BE2C (cell line): ENCODE data around the gene RNF150.

ENCODE experiments used
- DNase-seq: peaks from one replicate; pipeline ENCODE4 v3.0.0-alpha.2; 2020
- H3K27me3 ChIP-seq: fragments of 250-450 bp; sonication (Bioruptor Pico); 2 replicates; pipeline ENCODE4 v1.5.1; 2020; ENCODE audit warnings: mild to moderate bottlenecking
- H3K36me3 ChIP-seq: fragments of 250-450 bp; sonication (Bioruptor Pico); 2 replicates; pipeline ENCODE4 v1.5.1; 2020; ENCODE audit warnings: mild to moderate bottlenecking
- H3K4me1 ChIP-seq: fragments of 250-450 bp; sonication (Bioruptor Pico); 2 replicates; pipeline ENCODE4 v1.5.1; 2020
- H3K4me3 ChIP-seq: 2 replicates; pipeline ENCODE4 v1.5.1; 2011; ENCODE audit warnings: low read depth, low read length
- H3K9me3 ChIP-seq: fragments of 250-450 bp; sonication (Bioruptor Pico); 2 replicates; pipeline ENCODE4 v1.5.1; 2020
- CTCF ChIP-seq: IDR thresholded peaks from 2 replicates; pipeline ENCODE4 v1.5.1; 2012; ENCODE audit warnings: mild to moderate bottlenecking, low read depth, low read length

The RNF150 gene

GRCh38 chr4:141066690-141067089, 66.6 kb downstream of the RNF150 start:
- DNase-seq = no peak
- Histone ChIP-seq H3K36me3 (no peaks in the 10 kb centered on the region; the same call in 1 of the 2 replicates), H3K9me3 (no peaks in the 10 kb centered on the region), H3K4me1 (no peaks in the 10 kb centered on the region), H3K27me3 (no peaks in the 10 kb centered on the region), H3K4me3 (no peak overlapping the region)
- TF ChIP-seq CTCF = no peak

- H3K9me3 ChIP-seq = no peaks in the 10 kb centered on the region
- H3K27me3 ChIP-seq = no peaks in the 10 kb centered on the region
- no peak for DNase-seq
- TF ChIP-seq CTCF = no peak
- no peaks in the 10 kb centered on the region; the same call in 1 of the 2 replicates for H3K36me3 ChIP-seq
- no peaks in the 10 kb centered on the region for H3K4me1 ChIP-seq
- no peak overlapping the region for H3K4me3 ChIP-seq
These were observed 67.4 kb downstream of the RNF150 start for GRCh38 chr4:141065872-141066271.

GRCh38 chr4:141062651-141063050, 70.6 kb downstream of the RNF150 start:
- H3K9me3 ChIP-seq = no peaks in the 10 kb centered on the region
- H3K4me3 ChIP-seq = no peak overlapping the region
- no peak for DNase-seq
- no peaks in the 10 kb centered on the region for H3K4me1 ChIP-seq
- no peaks in the 10 kb centered on the region; the same call in 1 of the 2 replicates for H3K36me3 ChIP-seq
- H3K27me3 ChIP-seq = no peaks in the 10 kb centered on the region
- no peak for TF ChIP-seq CTCF

GRCh38 chr4:141058591-141059512, 74.4 kb downstream of the RNF150 start:
- TF ChIP-seq CTCF = no peak
- no peak overlapping the region for H3K4me3 ChIP-seq
- H3K9me3 ChIP-seq = no peaks in the 10 kb centered on the region
- H3K27me3 ChIP-seq = no peaks in the 10 kb centered on the region
- DNase-seq = no peak
- no peaks in the 10 kb centered on the region; the same call in 1 of the 2 replicates for H3K4me1 ChIP-seq
- no peaks in the 10 kb centered on the region for H3K36me3 ChIP-seq

DNA sequence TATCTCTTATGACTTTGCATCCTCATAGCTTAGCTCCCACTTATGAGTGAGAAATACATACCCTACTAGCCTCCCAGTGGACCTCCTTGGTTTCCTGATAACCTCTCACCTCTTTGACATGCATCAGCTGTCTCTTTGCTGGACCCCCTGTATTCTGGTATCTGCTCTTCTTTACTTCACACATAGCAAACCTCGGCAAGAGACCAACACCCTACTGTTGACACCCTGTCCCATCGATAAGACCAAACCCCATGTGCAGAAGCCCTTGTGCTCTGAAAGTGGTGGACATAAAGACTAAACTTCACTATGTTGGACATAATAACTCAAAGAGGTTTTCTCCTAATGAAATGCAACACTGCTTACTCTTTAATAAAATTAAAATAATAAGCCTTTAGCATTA, 75.7 kb downstream of the RNF150 start:
- no peaks in the 10 kb centered on the region; the same call in 1 of the 2 replicates for H3K4me1 ChIP-seq
- H3K4me3 ChIP-seq = no peak overlapping the region
- H3K9me3 ChIP-seq = no peaks in the 10 kb centered on the region
- DNase-seq = no peak
- no peaks in the 10 kb centered on the region for H3K36me3 ChIP-seq
- no peaks in the 10 kb centered on the region for H3K27me3 ChIP-seq
- no peak for TF ChIP-seq CTCF

DNA sequence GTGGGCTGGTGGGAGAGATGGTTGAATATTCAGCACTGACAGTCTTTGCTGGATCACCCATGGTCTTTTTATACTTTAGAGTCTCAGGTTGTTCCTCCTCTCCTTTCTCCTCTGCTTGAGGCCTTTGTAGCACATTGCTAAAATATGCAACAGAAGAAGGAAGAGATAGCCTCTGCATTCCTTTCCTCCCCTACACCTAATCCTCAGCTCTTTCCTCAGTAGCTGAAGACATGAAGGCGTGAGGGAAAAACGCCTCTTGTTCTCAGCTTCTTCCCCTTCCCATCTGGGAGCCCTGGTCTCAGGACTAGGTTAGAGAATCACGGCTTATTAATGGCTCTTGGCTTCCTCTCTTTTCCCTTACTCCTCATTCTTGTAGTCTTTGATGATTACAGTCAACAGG, 76.8 kb downstream of the RNF150 start:
- no peak overlapping the region for H3K4me3 ChIP-seq
- no peak for TF ChIP-seq CTCF
- no peaks in the 10 kb centered on the region for H3K27me3 ChIP-seq
- no peaks in the 10 kb centered on the region; the same call in 1 of the 2 replicates for H3K4me1 ChIP-seq
- H3K9me3 ChIP-seq = no peaks in the 10 kb centered on the region
- DNase-seq = no peak
- H3K36me3 ChIP-seq = no peaks in the 10 kb centered on the region
